GM21381 (cell line): Measurements from ENCODE around the gene EIPR1.
"Not testable (repeated sequence)": the region's sequence is repeated elsewhere in the genome, so short reads cannot be mapped to it uniquely, and the experiment has no call there.

Source experiments
- ATAC-seq: cut with Tn5 transposase; IDR thresholded peaks from one replicate; pipeline ENCODE4 v1.9.1; 2021; ENCODE audit warnings: mild to moderate bottlenecking, moderate library complexity; ENCODE audit not compliant: unreplicated experiment

Gene EIPR1

DNA sequence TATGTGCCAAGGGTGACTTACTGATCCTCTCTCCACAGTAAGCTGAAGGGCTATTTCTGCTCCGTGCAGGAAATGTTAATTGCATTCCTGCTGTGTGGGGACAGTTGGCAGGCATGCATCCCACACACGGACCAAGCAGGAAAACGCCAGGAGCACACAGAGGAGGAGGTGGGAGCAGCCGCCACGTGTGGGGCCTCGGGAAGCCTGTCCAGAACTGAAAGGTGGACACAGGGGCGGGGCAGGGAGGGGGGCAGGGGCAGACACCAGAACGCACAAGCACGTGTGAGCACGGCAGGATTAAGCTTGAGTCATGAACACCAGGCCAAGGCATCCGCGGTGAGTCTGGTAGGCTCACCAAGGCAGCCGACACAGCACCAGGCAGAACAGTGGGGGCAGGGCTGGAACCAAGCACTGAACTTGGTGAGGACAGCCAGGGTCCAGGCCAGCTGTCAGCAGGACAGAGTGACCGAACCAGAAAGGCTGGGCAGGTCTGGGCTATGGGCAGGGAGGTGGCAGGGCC is 177.1 kb downstream of the EIPR1 start:
- no peak for ATAC-seq

DNA sequence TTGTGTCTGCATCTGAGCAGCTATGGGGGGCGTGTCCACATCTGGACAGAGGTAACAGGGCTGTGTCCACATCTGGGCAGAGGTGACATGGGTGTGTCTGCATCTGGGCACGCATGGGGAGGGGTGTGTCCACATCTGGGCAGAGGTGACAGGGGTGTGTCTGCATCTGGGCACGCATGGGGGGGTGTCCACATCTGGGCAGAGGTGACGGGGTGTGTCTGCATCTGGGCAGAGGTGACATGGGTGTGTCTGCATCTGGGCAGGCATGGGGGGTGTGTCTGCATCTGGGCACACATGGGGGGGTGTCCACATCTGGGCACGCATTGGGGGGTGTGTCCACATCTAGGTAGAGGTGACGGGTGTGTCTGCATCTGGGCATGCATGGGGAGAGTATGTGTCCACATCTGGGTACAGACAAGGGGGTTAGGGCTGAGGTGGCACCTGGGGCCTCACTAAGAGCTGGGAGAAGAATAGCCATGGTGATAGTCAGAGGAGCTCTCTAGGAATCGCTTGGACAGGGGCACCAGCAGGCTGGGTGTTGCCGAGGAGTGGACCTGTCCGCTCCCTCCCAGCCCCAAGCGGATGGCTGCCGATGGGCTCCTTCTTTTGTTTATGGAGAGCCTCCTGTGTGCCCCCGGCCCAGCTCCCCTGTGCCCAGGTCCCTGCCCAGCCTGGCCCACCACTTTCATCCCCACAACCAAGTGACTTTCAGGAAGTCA is 177.8 kb downstream of the EIPR1 start:
- no peak for ATAC-seq

GRCh38 chr2:3198671-3199192 is 178.9 kb downstream of the EIPR1 start:
- not testable (repeated sequence) for ATAC-seq

DNA sequence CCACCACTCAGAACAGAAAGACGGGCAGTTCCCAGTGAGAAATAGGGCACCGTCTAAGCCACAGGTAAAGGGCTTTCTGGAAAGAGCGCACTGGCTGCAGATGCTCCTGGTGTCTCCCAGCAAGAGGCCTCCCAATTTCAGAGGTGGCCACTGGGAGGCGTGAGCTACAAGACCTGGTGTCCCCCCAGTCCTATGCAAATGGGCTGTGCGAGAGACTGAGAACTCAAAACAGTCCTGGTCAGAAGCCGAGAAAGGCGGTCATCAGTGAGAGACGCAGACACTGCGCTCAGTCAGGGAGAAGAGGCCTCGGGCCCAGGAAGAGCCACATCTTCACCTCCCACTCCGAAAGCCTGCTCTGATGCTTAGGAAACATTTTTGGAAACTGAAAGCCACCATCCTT is 179.5 kb downstream of the EIPR1 start:
- no peak for ATAC-seq

DNA sequence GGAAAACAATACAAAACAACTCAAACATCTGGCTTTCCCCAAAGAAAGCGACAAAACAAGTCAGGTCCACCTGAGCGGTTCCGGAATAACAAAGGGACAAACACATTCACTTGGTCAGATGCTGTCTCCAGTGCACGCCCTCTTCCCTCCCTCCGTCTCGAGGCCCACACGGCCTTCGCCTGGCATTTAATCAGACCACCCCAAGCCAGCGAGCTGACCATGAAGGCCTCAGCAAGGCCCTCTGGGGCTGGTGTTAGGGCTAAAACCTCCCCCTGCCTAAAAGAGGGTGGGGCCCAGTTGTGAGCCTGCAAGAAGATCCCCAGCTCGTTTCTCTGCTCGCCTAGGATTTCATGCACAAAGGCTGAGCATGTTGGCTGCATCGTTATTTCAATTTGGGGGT is 180.3 kb downstream of the EIPR1 start:
- ATAC-seq = no peak

DNA sequence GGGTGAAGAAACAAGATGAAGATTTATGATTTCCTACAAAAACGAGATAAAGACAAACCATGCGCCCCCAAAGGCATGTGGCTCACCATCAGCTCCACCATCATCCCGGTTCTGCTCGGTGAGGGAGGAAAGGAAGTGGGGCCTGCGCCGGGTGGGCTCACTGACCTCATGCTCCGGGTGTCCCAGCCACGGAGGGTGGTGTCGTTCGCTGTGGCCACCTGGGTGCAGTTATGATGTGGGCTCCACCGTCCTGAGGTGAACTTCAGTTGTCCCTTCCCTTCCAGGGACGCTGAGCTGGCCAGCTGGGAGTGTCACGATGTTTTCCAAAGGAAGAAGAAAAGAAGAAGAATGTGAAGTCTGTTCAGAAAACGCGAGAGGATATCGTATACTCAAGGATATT is 180.9 kb downstream of the EIPR1 start:
- ATAC-seq = no peak

GRCh38 chr2:3195641-3196476 is 181.8 kb downstream of the EIPR1 start:
- no peak for ATAC-seq

DNA sequence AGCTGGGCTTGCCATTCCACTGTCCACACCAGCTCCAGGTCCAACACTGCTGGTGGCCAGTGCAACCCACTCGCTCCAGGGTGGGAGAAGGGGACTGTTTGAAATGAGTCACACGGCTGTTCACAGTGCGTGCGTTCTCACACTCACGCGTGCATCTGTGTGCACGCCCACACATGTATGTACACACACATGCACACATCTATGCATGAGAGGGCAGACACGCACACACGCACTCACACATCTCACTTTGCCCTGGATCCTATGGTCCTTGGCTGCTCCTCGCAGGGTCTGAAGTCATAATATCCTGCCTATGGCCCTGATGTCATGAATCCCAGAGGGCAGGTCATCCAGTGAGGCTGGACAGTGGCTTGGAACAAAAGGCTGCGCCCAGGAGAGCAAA is 182.8 kb downstream of the EIPR1 start:
- ATAC-seq = no peak

- no peak for ATAC-seq
Measured at GRCh38 chr2:3193443-3194330, 183.9 kb downstream of the EIPR1 start.

DNA sequence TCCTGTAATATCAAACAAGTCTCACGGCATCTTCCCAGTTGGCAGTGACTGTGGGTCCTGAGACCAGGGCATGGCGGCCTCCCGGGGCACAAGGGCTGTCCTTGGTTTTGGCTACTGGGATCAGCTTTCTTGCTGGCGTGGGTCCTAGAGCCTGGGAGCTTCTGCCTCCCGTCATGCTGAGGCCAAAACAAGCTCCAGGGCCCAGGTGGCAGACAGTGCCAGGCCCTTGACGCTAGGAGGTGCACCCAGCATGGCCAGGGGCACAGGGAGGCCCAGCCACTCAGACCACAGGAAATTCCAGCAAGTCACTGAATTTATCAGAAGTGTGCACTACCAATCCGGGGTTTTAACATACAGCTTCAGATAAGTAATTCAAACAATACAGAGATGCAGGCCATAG is 184.7 kb downstream of the EIPR1 start:
- no peak for ATAC-seq

DNA sequence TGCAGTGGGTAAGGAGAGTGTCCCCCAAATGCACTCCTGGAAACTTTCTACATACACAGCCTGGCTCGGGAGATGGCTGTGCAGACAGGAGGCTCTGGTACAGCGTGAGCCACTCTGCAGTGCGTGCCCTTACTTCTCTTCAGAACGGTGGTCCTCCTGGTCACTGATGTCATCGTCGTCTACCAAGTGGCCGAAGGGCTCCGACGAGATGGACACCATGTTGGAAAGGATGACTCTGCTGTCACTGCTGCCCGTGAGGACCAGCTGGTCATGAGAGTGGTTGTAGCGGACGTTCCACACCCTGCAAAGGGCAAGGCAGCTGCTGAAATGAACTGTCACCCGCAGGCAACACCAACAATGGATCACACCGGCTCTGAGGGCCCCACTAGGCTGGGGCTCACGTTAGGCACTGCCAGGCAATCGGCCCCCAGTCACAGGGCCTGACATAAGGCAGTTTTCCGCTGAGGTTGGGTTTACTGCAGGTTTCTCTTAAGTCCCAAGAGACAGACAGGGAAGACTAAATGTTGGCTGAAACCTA is 185.3 kb downstream of the EIPR1 start:
- no peak for ATAC-seq

DNA sequence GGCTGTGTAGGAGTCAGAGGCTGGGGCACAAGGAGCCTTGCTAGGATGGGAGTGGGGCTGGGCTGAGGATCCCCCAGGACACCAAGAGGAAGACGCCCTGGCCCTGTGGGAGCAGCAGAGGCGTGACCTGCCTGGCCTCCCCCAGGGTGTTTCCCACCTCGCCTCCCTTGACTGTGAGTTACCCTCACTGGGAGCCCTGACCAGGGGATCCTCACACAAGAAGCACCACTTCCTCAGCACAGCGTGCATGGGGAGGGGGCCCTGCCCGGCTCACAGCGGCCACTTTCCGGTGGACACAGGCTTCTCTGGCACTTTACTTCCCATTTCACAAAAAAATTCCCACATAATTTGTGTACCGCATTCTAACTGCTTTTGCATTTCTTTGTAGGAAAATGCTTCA is 187.7 kb downstream of the EIPR1 start:
- no peak for ATAC-seq

- ATAC-seq = no peak
Measured at GRCh38 chr2:3189076-3189591, 188.5 kb downstream of the EIPR1 start.

DNA sequence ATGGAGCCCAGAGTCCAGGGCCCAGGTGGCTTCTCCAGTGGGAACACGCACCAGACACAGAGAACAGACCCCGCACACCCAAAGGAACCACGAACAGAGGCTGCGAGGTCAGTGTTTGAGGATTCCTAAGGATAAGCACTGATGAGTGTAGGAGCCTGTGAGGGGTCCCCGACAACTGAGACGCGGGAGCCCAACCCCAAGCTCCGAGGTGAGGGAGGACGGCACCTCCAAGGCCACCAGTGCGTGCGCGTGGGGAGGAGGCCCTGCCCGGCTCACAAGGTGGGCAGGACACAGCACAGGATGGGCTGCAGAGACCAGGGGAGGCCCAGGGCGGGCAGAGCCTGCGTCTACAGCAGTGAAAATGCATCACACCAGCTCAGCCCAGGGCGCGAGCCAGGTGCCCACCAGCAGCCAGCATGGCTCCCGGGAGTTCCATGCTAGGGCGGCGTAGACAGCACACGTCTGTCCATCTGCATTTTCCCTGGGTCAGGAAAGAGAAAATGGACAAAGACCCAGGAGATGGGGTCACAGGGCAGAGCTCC is 189.1 kb downstream of the EIPR1 start:
- no peak for ATAC-seq

DNA sequence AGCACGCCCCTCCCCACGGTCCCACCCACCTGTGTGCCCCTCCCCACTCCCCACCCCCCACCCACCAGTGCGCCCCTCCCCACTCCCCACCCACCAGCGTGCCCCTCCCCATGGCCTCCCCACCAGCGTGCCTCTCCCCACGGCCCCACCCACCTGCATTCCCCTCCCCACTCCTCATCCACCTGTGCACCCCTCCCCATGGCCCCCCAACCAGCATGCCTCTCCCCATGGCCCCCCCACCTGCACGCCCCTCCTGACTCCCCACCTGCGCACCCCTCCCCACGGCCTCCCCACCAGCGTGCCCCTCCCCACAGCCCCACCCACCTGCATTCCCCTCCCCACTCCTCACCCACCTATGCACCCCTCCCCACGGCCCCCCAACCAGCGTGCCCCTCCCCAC is 190.2 kb downstream of the EIPR1 start:
- ATAC-seq = no peak

DNA sequence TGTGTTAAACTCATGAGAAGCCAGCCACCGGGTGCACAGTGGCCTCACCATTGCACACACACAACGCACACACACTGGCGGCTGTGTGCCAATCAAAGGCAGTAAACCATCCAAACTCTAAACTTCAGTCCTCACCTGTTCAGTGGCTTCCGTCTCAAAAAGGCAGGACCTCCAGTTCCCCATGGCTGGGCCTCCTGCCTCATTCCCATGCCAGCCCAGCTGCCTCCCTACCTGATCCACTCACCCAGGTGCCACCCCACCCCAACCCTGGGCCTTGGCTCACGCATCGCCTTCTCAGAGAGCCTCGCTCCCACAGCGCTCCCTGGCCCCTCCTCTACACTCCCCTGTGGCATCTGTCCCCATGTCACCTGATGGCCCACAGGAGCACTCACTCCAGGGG is 190.9 kb downstream of the EIPR1 start:
- no peak for ATAC-seq

DNA sequence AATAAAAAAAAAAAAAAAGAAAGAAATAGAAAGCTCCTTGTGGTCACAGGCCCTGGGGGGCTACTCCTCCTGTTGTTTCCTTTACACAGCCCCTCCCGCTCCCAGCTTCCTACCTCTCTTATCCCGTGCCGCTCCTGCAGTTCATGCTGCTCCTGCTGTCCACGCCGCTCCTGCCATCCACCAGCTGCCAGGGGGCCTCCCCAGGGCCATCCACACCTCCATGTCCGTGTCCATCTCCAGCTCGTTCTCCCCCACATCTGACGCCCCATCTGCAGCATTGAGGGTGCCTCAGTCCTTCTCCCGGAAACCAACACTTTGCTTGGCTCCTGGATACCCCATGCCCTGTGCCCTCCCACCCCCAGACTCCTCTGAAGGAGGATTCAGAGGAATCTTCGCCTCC is 191.7 kb downstream of the EIPR1 start:
- no peak for ATAC-seq

GRCh38 chr2:3185256-3185655 is 192.4 kb downstream of the EIPR1 start:
- no peak for ATAC-seq

- ATAC-seq = no peak
Measured at GRCh38 chr2:3184167-3184566, 193.5 kb downstream of the EIPR1 start.

DNA sequence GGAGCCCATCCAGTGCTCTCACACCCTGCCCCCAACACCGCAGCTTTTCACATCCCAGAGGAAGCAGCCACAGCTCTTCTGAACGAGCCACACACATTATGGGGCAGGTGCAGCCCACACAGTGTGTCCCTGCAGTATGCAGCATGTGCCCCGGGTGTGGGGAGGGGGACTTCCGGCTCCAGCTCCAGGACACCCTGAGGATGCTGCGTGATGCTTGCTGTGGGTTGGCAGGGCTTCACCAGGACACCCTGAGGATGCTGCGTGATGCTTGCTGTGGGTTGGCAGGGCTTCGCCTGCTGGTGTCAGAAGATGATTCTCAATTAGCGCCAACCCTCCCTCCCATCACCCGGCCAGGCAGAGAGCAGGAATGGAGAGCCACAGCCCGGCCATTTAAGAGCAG is 193.9 kb downstream of the EIPR1 start:
- ATAC-seq = no peak
